GM12873 (cell line): Measurements from ENCODE around the gene ADAMTS17.

Experiments
- CTCF ChIP-seq: IDR thresholded peaks from 2 replicates; pipeline ENCODE4 v1.5.1; 2012; ENCODE audit warnings: low read depth, mild to moderate bottlenecking, moderate library complexity, low read length, control low read depth; ENCODE audit not compliant: insufficient read depth; ENCODE audit errors: missing control alignments

ADAMTS17 gene

GRCh38 chr15:99997112-99997651 lies 344.6 kb downstream of the ADAMTS17 start:
- TF ChIP-seq CTCF = no peak

GRCh38 chr15:99996660-99997059 lies 345.1 kb downstream of the ADAMTS17 start:
- no peak for TF ChIP-seq CTCF

GRCh38 chr15:99995543-99995942 lies 346.2 kb downstream of the ADAMTS17 start:
- TF ChIP-seq CTCF = no peak

- TF ChIP-seq CTCF = no peak
Observed at GRCh38 chr15:99994849-99995248, 346.9 kb downstream of the ADAMTS17 start.

GRCh38 chr15:99993681-99994131 lies 348.1 kb downstream of the ADAMTS17 start:
- no peak for TF ChIP-seq CTCF

GRCh38 chr15:99993262-99993661 lies 348.5 kb downstream of the ADAMTS17 start:
- no peak for TF ChIP-seq CTCF

- TF ChIP-seq CTCF = no peak
Observed at GRCh38 chr15:99992611-99993231, 349.1 kb downstream of the ADAMTS17 start.
